Coronary artery (tissue), 2 donors: Measurements from ENCODE around the gene RASL10B.

ENCODE experiments used
- DNase-seq: peaks from one replicate; pipeline ENCODE4 v3.0.0-alpha.2; 2017; ENCODE audit warnings: low spot score
- H3K27ac ChIP-seq, 2 donors: fragments of 200-600 bp; sonication (generic); one replicate each; pipeline ENCODE4 v1.5.1; 2016 to 2019
- H3K4me3 ChIP-seq: fragments of 200-600 bp; sonication (generic); 2 replicates; pipeline ENCODE4 v1.5.1; 2016; ENCODE audit warnings: mild to moderate bottlenecking, moderate library complexity
- TF ChIP-seq, protein P1 (sequence below): fragments of 200-600 bp; sonication (generic); IDR thresholded peaks from one replicate; pipeline ENCODE4 v1.5.1; 2019; ENCODE audit warnings: antibody characterized with exemption

RASL10B gene

DNA sequence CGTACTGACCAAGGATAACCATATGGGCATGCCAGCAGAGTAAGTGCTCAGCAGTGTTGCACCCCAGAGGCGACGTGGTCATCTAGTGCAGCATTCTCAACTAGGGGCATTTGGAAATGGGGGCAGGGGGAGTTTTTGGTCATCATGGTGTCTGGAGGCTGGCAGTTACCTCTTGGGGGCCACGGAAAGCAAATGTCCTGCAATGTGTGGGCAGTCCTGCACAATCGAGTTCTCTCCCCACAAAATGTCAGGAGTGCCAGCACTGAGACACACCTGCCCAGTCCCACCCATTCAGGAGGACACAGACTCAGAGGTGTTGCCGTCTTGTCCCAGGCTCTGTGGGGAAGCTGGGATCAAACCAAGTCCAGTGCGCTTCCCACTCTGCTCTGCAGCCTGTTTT is 3.0 kb downstream of the RASL10B start:
- TF ChIP-seq, protein P1, sequence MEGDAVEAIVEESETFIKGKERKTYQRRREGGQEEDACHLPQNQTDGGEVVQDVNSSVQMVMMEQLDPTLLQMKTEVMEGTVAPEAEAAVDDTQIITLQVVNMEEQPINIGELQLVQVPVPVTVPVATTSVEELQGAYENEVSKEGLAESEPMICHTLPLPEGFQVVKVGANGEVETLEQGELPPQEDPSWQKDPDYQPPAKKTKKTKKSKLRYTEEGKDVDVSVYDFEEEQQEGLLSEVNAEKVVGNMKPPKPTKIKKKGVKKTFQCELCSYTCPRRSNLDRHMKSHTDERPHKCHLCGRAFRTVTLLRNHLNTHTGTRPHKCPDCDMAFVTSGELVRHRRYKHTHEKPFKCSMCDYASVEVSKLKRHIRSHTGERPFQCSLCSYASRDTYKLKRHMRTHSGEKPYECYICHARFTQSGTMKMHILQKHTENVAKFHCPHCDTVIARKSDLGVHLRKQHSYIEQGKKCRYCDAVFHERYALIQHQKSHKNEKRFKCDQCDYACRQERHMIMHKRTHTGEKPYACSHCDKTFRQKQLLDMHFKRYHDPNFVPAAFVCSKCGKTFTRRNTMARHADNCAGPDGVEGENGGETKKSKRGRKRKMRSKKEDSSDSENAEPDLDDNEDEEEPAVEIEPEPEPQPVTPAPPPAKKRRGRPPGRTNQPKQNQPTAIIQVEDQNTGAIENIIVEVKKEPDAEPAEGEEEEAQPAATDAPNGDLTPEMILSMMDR = no peak
- no peak for DNase-seq
- Histone ChIP-seq H3K27ac (no peak overlapping the region), H3K4me3 (no peak overlapping the region)

DNA sequence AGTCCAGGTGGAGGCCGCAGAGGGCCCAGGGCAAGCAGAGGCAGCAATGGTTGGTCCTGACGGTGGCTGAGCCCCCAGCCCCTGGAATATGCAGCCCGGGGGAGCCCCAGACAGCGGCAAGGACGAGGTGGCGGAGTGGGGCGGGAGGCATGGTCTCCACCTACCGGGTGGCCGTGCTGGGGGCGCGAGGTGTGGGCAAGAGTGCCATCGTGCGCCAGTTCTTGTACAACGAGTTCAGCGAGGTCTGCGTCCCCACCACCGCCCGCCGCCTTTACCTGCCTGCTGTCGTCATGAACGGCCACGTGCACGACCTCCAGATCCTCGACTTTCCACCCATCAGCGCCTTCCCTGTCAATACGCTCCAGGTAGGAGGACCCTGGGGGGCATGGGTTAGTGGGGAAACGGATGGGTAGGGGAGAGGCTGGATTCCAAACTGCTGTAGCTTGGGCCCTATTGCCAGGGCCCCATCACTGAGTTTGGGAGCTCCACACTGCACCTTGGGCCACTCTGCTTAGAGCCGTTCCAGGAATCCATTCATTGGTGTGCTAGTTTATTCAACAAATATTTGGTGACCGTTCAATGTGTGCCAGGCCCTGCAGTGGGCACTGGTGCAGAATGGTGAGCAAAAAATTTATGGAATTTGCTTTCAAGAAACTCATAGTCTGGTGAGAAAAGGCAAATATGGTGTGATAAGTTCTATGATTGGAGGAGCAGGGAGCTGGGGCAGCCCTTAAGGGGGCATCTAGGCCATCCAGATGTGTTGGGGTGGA is 3.8 kb downstream of the RASL10B start:
- no peak overlapping the region for H3K27ac ChIP-seq
- TF ChIP-seq, protein P1 = no peak
- DNase-seq = no peak
- H3K4me3 ChIP-seq = no peak overlapping the region

DNA sequence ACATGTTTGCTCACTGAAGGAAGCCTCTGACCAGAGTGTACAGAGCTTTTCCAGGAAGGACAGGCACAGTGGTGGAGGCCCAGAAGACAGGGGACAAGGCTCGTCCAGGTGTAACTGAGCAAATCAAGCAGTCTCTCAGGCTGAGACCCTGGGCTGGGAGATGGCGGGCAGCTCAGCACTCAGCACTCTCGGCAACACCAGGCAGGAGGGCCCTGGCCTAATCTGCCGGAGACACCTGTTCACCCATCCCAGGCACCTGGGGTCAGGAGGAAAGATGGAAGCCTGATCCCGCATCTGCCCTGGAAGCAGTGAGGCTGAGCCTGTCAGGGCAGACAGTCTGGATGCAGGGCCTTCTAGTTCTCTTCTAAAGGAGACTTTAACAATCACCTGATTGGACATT is 4.8 kb downstream of the RASL10B start:
- DNase-seq = no peak
- TF ChIP-seq, protein P1 = no peak
- Histone ChIP-seq H3K27ac (no peak overlapping the region), H3K4me3 (no peak overlapping the region)

DNA sequence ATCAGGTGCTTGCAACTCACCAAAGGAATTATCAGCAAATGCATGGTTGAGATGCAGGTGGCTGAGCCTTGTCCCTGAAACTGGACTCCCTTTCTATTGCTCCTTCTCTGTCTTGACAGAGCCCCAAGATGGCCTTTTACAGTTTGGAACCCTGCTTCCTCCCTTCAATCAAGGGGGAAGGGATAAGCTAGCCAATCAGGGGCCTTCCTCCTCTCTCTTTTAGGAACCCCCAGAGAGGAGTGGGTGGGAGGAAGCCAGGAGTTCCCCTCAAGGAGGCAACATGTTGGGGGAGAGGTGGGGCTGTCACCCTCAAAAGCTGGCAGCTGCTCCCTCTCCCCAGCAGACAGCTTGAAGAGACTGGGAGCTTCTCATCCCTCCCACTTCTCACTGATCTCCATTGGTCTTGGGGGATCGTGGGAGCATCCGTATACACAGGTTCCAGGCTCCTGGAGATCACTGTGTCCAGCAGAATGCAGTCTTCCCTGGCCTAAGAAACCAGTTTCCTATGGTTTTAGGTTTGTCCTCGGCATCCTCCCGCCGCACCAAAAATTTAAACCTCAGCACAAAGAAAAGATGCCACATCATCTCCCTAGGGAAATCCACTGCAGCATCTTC is 7.2 kb downstream of the RASL10B start:
- peak; percentile 53 for DNase-seq
- Histone ChIP-seq H3K27ac (no peak overlapping the region), H3K4me3 (no peak overlapping the region)
- TF ChIP-seq, protein P1 = no peak

DNA sequence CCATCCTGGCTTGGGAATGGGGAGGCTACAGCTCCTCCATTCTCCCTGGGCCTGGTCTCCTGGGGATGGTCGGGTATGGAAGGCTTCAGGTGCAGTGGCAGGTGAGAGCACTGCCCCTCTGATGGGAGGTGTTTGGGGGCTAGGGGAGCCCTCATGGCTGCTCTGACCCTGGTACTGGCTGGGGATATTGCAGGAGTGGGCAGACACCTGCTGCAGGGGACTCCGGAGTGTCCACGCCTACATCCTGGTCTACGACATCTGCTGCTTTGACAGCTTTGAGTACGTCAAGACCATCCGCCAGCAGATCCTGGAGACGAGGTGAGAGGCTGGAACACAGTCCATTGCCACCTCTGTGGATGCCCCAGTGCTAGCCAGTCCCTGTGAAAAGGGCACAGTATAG is 8.8 kb downstream of the RASL10B start:
- no peak for DNase-seq
- TF ChIP-seq, protein P1 = no peak
- Histone ChIP-seq H3K27ac (no peak overlapping the region), H3K4me3 (no peak overlapping the region)

DNA sequence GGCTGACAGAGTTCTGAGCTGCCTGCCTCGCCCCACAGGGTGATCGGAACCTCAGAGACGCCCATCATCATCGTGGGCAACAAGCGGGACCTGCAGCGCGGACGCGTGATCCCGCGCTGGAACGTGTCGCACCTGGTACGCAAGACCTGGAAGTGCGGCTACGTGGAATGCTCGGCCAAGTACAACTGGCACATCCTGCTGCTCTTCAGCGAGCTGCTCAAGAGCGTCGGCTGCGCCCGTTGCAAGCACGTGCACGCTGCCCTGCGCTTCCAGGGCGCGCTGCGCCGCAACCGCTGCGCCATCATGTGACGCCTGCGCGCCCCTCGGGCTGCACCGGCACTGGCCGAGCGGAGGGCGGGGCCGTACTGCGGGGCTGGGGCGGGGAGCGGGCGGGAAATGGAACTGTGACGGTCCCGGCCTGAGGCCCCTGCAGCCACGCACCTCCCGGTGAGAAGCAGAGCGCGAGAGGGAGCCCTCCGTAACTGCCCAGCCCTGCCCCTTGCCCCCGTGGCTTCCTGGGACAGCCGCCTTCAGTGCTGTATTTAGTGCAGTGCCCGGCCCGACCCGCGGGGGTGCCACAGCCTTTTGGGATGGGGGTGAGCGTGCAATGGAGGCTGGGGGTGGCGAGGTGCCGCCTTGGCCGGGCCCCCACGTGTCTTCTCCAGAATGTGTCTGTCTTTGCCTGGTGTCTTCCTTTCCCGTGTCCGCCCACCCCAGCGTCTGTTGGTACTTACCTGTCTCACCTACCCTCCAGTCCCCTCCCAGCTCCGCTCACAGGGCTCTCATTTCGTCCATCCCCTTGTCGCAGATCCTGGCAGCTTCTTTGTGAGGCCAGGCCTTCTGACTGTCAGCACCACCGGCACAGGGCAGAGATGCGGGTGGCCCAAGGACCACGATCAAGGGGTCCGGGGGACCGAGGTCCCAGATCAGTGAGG is 9.8 kb downstream of the RASL10B start:
- Histone ChIP-seq H3K4me3 (peak overlapping the region; percentile 41), H3K27ac (no peak overlapping the region)
- no peak for DNase-seq
- TF ChIP-seq, protein P1 = no peak
